ENCODE data around the gene ZFP36L1. TPM values are rescaled to one million over a fixed set of nuclear protein-coding genes. Genes with fewer than 3 reads are reported as not detected.

ZFP36L1 gene
- total and polyA plus RNA-seq, 2 of the 13 experiments (the other 11 are each of a cell fraction or from before 2014, with no cell fraction given), result 7.4 to 10.2 TPM

DNA sequence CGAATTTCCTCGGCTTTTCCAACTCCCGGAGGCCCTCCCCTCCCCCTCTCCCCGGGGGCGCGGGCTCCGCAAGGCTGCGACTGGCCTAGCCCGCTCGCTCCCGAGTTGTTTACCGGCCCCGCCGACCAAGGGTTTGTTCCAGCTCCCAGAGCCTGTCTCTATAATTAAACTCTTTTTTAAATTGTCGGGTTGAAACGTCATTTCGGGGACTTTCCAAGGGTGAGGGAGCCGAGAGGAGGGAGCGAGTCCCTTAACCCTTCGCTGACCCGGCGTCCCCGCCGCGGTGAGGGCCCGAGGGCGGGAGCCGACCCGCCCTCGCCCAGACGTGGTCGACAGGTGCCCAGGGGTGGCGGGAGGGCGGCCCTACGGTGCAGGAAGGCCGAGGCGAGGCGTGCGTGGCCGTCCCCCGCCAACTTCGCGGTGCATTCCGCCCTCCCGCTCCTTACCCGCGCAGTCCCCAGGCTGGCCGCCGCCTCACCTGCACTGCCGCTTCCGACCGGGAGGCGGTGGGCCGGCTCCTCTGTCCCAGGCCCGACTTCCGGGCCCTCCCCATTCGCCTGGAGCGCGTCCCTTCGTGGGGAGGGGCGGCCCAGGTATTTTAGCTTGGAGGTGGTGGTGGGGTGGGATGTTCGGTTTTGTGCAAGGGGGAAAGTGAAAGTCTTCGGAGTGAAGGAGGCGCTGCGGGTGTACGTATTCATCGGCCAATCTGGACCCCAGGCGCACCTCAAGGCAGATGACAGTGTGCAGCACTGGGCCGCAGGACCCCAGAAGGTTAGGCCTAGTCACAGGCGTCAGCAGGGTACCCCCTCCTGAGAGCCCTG lies 2.9 kb upstream of the ZFP36L1 start (continued):
- TF ChIP-seq ZUFSP (CRISPR knock-in tag; IDR thresholded peaks at IDR 0.05; ENCODE audit: borderline replicate concordance) (no peak), ZNF281 (CRISPR knock-in tag; IDR thresholded peaks at IDR 0.05; ENCODE audit: borderline replicate concordance) (peak; percentile 63), BATF2 (CRISPR knock-in tag; IDR thresholded peaks at IDR 0.05) (no peak), ZNF781 (CRISPR knock-in tag; IDR thresholded peaks at IDR 0.05; ENCODE audit: borderline replicate concordance, not compliant biosample characterization) (no peak), EHMT2 (IDR thresholded peaks at IDR 0.05; ENCODE audit: borderline replicate concordance, low read depth, low read length) (no peak), ZNF296 (CRISPR knock-in tag; conservative IDR thresholded peaks at IDR 0.05) (no peak), KDM6A (CRISPR knock-in tag; IDR thresholded peaks at IDR 0.05; ENCODE audit: low read depth) (no peak), TRIM24 (CRISPR knock-in tag; IDR thresholded peaks at IDR 0.05) (no peak), CAMTA2 (CRISPR knock-in tag; IDR thresholded peaks at IDR 0.05; ENCODE audit: borderline replicate concordance) (no peak), CHD2 (IDR thresholded peaks at IDR 0.05; ENCODE audit: low read depth, low read length) (0 out of 2 replicates have a peak, but pooled peaks have one; percentile 4), TRIM22 (IDR thresholded peaks at IDR 0.05) (no peak), HINFP (CRISPR knock-in tag; IDR thresholded peaks at IDR 0.05; ENCODE audit: low read depth) (peak; percentile 44; the same call in 1 of the 2 replicates), NFE2L1 (CRISPR knock-in tag; IDR thresholded peaks at IDR 0.05; ENCODE audit: borderline replicate concordance) (no peak), TAF15 (IDR thresholded peaks at IDR 0.05; ENCODE audit: low read depth, low read length, poor library complexity, severe bottlenecking) (peak; percentile 46), PHB2 (IDR thresholded peaks at IDR 0.05; ENCODE audit: partially characterized antibody) (no peak), JUND (CRISPR knock-in tag; IDR thresholded peaks at IDR 0.05) (no peak), RAD51 (IDR thresholded peaks at IDR 0.05; ENCODE audit: borderline replicate concordance) (no peak)
- TF ChIP-seq, protein P1, sequence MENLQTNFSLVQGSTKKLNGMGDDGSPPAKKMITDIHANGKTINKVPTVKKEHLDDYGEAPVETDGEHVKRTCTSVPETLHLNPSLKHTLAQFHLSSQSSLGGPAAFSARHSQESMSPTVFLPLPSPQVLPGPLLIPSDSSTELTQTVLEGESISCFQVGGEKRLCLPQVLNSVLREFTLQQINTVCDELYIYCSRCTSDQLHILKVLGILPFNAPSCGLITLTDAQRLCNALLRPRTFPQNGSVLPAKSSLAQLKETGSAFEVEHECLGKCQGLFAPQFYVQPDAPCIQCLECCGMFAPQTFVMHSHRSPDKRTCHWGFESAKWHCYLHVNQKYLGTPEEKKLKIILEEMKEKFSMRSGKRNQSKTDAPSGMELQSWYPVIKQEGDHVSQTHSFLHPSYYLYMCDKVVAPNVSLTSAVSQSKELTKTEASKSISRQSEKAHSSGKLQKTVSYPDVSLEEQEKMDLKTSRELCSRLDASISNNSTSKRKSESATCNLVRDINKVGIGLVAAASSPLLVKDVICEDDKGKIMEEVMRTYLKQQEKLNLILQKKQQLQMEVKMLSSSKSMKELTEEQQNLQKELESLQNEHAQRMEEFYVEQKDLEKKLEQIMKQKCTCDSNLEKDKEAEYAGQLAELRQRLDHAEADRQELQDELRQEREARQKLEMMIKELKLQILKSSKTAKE (CRISPR knock-in tag; IDR thresholded peaks at IDR 0.05; ENCODE audit: borderline replicate concordance), result peak; percentile 72

All from HepG2 (cell line).